Gastroesophageal sphincter (tissue), 4 donors: ENCODE measurements around the gene ADARB1. TPM values are rescaled to one million over a fixed set of nuclear protein-coding genes. Genes with fewer than 3 reads are reported as not detected.

Experiments used
- ATAC-seq: fragments of 150-250 bp; one replicate; pipeline ENCODE4 v1.9.1; 2016; ENCODE audit warnings: mild to moderate bottlenecking, moderate library complexity
- H3K27ac ChIP-seq, 4 donors: fragments of 200-600 bp; sonication (generic) in 3 of 4; 1 replicate in 3 of 4; 2 replicates in 1 of 4; pipeline ENCODE4 v1.5.1; 2016 to 2019
- H3K27me3 ChIP-seq: fragments of 200-600 bp; sonication (generic); one replicate; pipeline ENCODE4 v1.5.1; 2019
- H3K36me3 ChIP-seq, 2 donors: fragments of 200-600 bp; sonication (generic); one replicate each; pipeline ENCODE4 v1.5.1; 2019; ENCODE audit warnings: control low read depth in 1 of 2
- H3K4me1 ChIP-seq, 3 donors: fragments of 200-600 bp; sonication (generic); 1 replicate in 2 of 3; 2 replicates in 1 of 3; pipeline ENCODE4 v1.5.1; 2016 to 2019; ENCODE audit warnings: control low read depth in 2 of 3
- H3K4me3 ChIP-seq, 2 donors: fragments of 200-600 bp; sonication (generic); one replicate each; pipeline ENCODE4 v1.5.1; 2019; ENCODE audit warnings: mild to moderate bottlenecking in 1 of 2, moderate library complexity in 1 of 2
- H3K9me3 ChIP-seq, 3 donors: fragments of 200-600 bp; sonication (generic); one replicate each; pipeline ENCODE4 v1.5.1; 2017 to 2019; ENCODE audit warnings: control low read depth in 2 of 3
- CTCF ChIP-seq, 4 experiments: fragments of 200-600 bp in 2 of 4; fragments of 450-650 bp in 2 of 4; sonication (generic) in 1 of 4; IDR thresholded peaks; one replicate each; pipeline ENCODE4 v1.5.1; 2017 to 2019; ENCODE audit warnings: antibody characterized with exemption in 4 of 4, mild to moderate bottlenecking in 2 of 4, moderate library complexity in 2 of 4
- EP300 ChIP-seq: sonication (generic); formaldehyde crosslinking; IDR thresholded peaks from one replicate; pipeline ENCODE4 v1.6.1; 2017; ENCODE audit warnings: antibody characterized with exemption, mild to moderate bottlenecking
- POLR2A ChIP-seq, 2 donors: fragments of 450-650 bp; IDR thresholded peaks; one replicate each; pipeline ENCODE4 v1.6.1; 2017; ENCODE audit warnings: antibody characterized with exemption in 2 of 2, mild to moderate bottlenecking in 2 of 2, moderate library complexity in 1 of 2
- POLR2AphosphoS5 ChIP-seq: sonication (generic); formaldehyde crosslinking; IDR thresholded peaks from one replicate; pipeline ENCODE4 v1.6.1; 2017; ENCODE audit warnings: antibody characterized with exemption
- WGBS, 2 donors: methylation state at CpG; one replicate each; pipeline ENCODE4 v1.1.5; 2018; ENCODE audit warnings: low coverage in 1 of 2; 5-methylcytosine and 5-hydroxymethylcytosine counted together
- total RNA-seq, 4 donors: library from RNA; depleted of rRNA; stranded (reverse); fragments of >200 nt; gene quantifications; one replicate each; pipeline ENCODE4 v1.1.0, GENCODE V29; 2016

ADARB1 gene
- total RNA-seq, 4 donors from 2014 or later = 136 to 228 (median 181) TPM

GRCh38 chr21:45134279-45135076 lies 60.1 kb downstream of the ADARB1 start:
- H3K4me3 ChIP-seq = no peak overlapping the region
- TF ChIP-seq POLR2AphosphoS5 (no peak), CTCF (IDR thresholded peaks at IDR 0.05) (no peak), EP300 (no peak), POLR2A (IDR thresholded peaks at IDR 0.05) (no peak)
- 97 to 100% methylated on average over 2 to 6 of the region's 29 CpGs for WGBS, 2 donors

DNA sequence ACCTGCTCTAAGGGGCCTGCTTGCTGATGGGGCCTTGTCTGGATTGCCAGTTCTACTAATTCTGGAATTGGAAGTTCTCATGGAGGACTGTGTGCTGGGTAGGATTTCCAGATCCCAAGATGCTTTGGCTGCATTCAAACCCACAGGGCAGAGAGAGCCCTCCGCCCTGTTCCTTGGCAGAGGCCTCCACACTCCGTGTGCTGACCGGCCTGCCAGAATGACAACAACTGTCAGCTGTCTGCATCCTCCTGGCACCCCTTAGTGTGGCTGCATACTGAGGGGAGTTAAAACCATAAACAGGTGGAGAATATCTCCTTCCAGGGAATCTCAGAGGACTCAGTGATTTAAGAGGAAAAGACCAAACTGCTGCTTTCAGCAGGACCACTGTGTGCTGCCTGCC lies 60.7 kb downstream of the ADARB1 start:
- ATAC-seq = no peak
- H3K27me3 ChIP-seq = no peaks in the 10 kb centered on the region
- H3K27ac ChIP-seq = peak overlapping the region in 3 of 4 donors; percentile 57 to 77 (median 64)
- no peaks in the 10 kb centered on the region for H3K9me3 ChIP-seq
- H3K4me1 ChIP-seq = peaks cover 6 to 93% (median 50%) of the 10 kb centered on the region in 3 donors
- H3K4me3 ChIP-seq = no peak overlapping the region
- 38% methylated on average over 3 of the region's 3 CpGs; no CpG with 5 or more reads in 1 of the 2 donors for WGBS, 2 donors
- peaks cover 0 to 13% of the 10 kb centered on the region in 2 donors for H3K36me3 ChIP-seq
- TF ChIP-seq POLR2AphosphoS5 = no peak
- TF ChIP-seq EP300 = no peak
- TF ChIP-seq POLR2A (IDR thresholded peaks at IDR 0.05) = no peak
- no peak for TF ChIP-seq CTCF (IDR thresholded peaks at IDR 0.05)

More at GRCh38 chr21:45134279-45135076, 60.1 kb downstream of the ADARB1 start:
- Histone ChIP-seq H3K27ac (peak overlapping the region in 3 of 4 donors; percentile 57 to 77 (median 64)), H3K9me3 (no peaks in the 10 kb centered on the region), H3K27me3 (no peaks in the 10 kb centered on the region), H3K36me3 (peaks cover 0 to 13% of the 10 kb centered on the region in 2 donors), H3K4me1 (peaks cover 10 to 98% (median 56%) of the 10 kb centered on the region in 3 donors)
- ATAC-seq = no peak

GRCh38 chr21:45135868-45136267 lies 61.5 kb downstream of the ADARB1 start:
- no peak for TF ChIP-seq EP300
- TF ChIP-seq POLR2AphosphoS5 = no peak
- TF ChIP-seq CTCF (IDR thresholded peaks at IDR 0.05) = no peak
- no peak for TF ChIP-seq POLR2A (IDR thresholded peaks at IDR 0.05)
- no peaks in the 10 kb centered on the region for H3K27me3 ChIP-seq
- H3K36me3 ChIP-seq = peaks cover 0 to 13% of the 10 kb centered on the region in 2 donors
- WGBS, 2 donors = 100% methylated on average over 1 of the region's 9 CpGs; no CpG with 5 or more reads in 1 of the 2 donors
- H3K4me3 ChIP-seq = no peak overlapping the region
- peaks cover 6 to 93% (median 45%) of the 10 kb centered on the region in 3 donors for H3K4me1 ChIP-seq
- peak overlapping the region in 3 of 4 donors; percentile 57 to 77 (median 64) for H3K27ac ChIP-seq
- ATAC-seq = no peak
- no peaks in the 10 kb centered on the region for H3K9me3 ChIP-seq

DNA sequence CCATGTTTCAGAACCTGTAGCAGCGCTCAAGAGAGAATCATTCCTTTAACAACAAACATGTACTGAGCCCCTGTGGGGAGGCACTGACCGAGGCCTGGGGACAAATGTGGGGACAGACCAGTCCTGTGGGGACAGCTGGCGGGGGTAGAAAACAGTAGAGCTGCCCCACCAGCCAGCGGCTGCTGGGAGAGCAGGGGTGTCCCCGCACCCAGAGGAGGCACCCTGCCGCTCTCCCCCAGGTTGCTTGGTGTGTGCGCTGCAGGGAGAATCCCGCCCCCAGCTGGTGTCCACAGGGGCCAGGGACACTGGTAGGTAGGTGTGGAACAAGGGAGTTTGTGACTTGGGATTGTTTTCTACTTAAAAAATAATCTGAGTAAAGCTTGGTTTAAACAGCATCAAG lies 62.1 kb downstream of the ADARB1 start:
- H3K4me1 ChIP-seq = peaks cover 6 to 92% (median 39%) of the 10 kb centered on the region in 3 donors
- 100% methylated on average over 1 of the region's 8 CpGs; no CpG with 5 or more reads in 1 of the 2 donors for WGBS, 2 donors
- no peak overlapping the region for H3K4me3 ChIP-seq
- TF ChIP-seq POLR2A (IDR thresholded peaks at IDR 0.05) (no peak), CTCF (IDR thresholded peaks at IDR 0.05) (no peak), POLR2AphosphoS5 (no peak), EP300 (no peak)
- peak overlapping the region in 3 of 4 donors; percentile 57 to 77 (median 64) for H3K27ac ChIP-seq
- H3K9me3 ChIP-seq = no peaks in the 10 kb centered on the region
- H3K36me3 ChIP-seq = peaks cover 0 to 13% of the 10 kb centered on the region in 2 donors
- ATAC-seq = no peak
- no peaks in the 10 kb centered on the region for H3K27me3 ChIP-seq
